Keratinocyte (primary cell): ENCODE data around the gene TEX28. TPM values are rescaled to one million over a fixed set of nuclear protein-coding genes. Genes with fewer than 3 reads are reported as not detected.

ENCODE experiments used
- DNase-seq: peaks from one replicate; pipeline ENCODE4 v3.0.0-alpha.2; 2011; ENCODE audit warnings: low read depth, missing footprints, low spot score
- FAIRE-seq: peaks from 2 replicates; lab custom pipeline; 2011; peaks lifted over from hg19 to GRCh38; lab: Jason Lieb, UNC
- H2AFZ ChIP-seq: 2 replicates; pipeline ENCODE4 v1.6.0; 2012; ENCODE audit warnings: low read length, control low read depth, inconsistent platforms; ENCODE audit not compliant: control insufficient read depth
- H3K27ac ChIP-seq: 2 replicates; pipeline ENCODE4 v1.5.1; 2011; ENCODE audit warnings: low read length; ENCODE audit not compliant: control insufficient read depth, insufficient read depth
- H3K27me3 ChIP-seq: 3 replicates; pipeline ENCODE4 v1.6.0; 2011; ENCODE audit warnings: low read length; ENCODE audit not compliant: control insufficient read depth, insufficient read depth; ENCODE audit errors: extremely low read depth
- H3K36me3 ChIP-seq, 2 experiments: 2 replicates in 1 of 2; 3 replicates in 1 of 2; pipeline ENCODE4 v1.5.1; 2011; ENCODE audit warnings: low read length in 2 of 2, mild to moderate bottlenecking in 1 of 2; ENCODE audit not compliant: control insufficient read depth in 2 of 2, insufficient read depth in 2 of 2; ENCODE audit errors: extremely low read depth in 1 of 2
- H3K4me1 ChIP-seq: 3 replicates; pipeline ENCODE4 v1.5.1; 2011; ENCODE audit warnings: low read length; ENCODE audit not compliant: control insufficient read depth, insufficient read depth; ENCODE audit errors: extremely low read depth
- H3K4me2 ChIP-seq: 3 replicates; pipeline ENCODE4 v1.6.0; 2011; ENCODE audit warnings: low read depth, low read length; ENCODE audit not compliant: control insufficient read depth, insufficient read depth; ENCODE audit errors: extremely low read depth
- H3K4me3 ChIP-seq, 3 experiments: fragments of 200-600 bp in 1 of 3; sonication (generic) in 1 of 3; 2 replicates in 2 of 3; 3 replicates in 1 of 3; pipeline ENCODE4 v1.5.1; 2011 to 2016; ENCODE audit warnings: low read length in 3 of 3, mild to moderate bottlenecking in 3 of 3, control low read depth in 2 of 3, inconsistent platforms in 1 of 3, low read depth in 1 of 3, mixed read lengths in 1 of 3, mixed run types in 1 of 3, moderate library complexity in 1 of 3; ENCODE audit not compliant: control insufficient read depth in 2 of 3, insufficient read depth in 2 of 3; ENCODE audit errors: extremely low read depth in 1 of 3
- H3K79me2 ChIP-seq: 2 replicates; pipeline ENCODE4 v1.6.0; 2012; ENCODE audit warnings: low read length; ENCODE audit not compliant: control insufficient read depth, insufficient read depth
- H3K9ac ChIP-seq: 3 replicates; pipeline ENCODE4 v1.6.0; 2011; ENCODE audit warnings: low read length; ENCODE audit not compliant: control insufficient read depth, insufficient read depth; ENCODE audit errors: extremely low read depth
- H3K9me1 ChIP-seq: 3 replicates; pipeline ENCODE4 v1.6.0; 2011; ENCODE audit warnings: low read length; ENCODE audit not compliant: control insufficient read depth, insufficient read depth; ENCODE audit errors: extremely low read depth
- H3K9me3 ChIP-seq: 2 replicates; pipeline ENCODE4 v1.5.1; 2012; ENCODE audit warnings: low read depth, low read length; ENCODE audit not compliant: control insufficient read depth
- H4K20me1 ChIP-seq: 3 replicates; pipeline ENCODE4 v1.6.0; 2011; ENCODE audit warnings: low read length; ENCODE audit not compliant: control insufficient read depth, insufficient read depth; ENCODE audit errors: extremely low read depth
- EZH2 ChIP-seq: IDR thresholded peaks from one replicate; pipeline ENCODE4 v1.6.1; 2012; ENCODE audit warnings: inconsistent platforms, mild to moderate bottlenecking, low read length, moderate library complexity
- dilution Hi-C: fragments of 300-500 bp; cut with MboI; formaldehyde crosslinking; loops from one replicate; pipeline ENCODE4 v1.7.0; 2020; ENCODE audit warnings: low sequenced_read_pairs; ENCODE audit not compliant: extremely low pct_ligation_motif_present
- polyA plus RNA-seq, 5 experiments: library from polyadenylated mRNA; depleted of rRNA in 3 of 5; stranded (reverse) in 3 of 5; stranded (forward) in 1 of 5; unstranded in 1 of 5; fragments of >200 nt; gene quantifications; 1 replicate in 1 of 5; 2 replicates in 3 of 5; 3 replicates in 1 of 5; pipeline versions ENCODE4 v1.2.1 to v1.2.3, GENCODE V29; 2011 to 2012; ENCODE audit warnings: missing spikeins in 2 of 5, low read depth in 1 of 5, low replicate concordance in 1 of 5
- TF ChIP-seq, protein P1 (sequence below), 3 experiments: IDR thresholded peaks in 1 of 3; conservative IDR thresholded peaks in 1 of 3; optimal IDR thresholded peaks in 1 of 3; 2 replicates in 2 of 3; 3 replicates in 1 of 3; pipeline versions ENCODE3 to v1.5.1; 2011; ENCODE audit warnings: low read length in 3 of 3, mild to moderate bottlenecking in 3 of 3, moderate library complexity in 2 of 3, control low read depth in 1 of 3, inconsistent platforms in 1 of 3; ENCODE audit not compliant: insufficient read depth in 2 of 3; ENCODE audit errors: extremely low read depth in 1 of 3

TEX28 gene
- polyA plus RNA-seq, 1 donor (not counting 4 experiments of a cell fraction or from before 2014, with no cell fraction given): not detected

DNA sequence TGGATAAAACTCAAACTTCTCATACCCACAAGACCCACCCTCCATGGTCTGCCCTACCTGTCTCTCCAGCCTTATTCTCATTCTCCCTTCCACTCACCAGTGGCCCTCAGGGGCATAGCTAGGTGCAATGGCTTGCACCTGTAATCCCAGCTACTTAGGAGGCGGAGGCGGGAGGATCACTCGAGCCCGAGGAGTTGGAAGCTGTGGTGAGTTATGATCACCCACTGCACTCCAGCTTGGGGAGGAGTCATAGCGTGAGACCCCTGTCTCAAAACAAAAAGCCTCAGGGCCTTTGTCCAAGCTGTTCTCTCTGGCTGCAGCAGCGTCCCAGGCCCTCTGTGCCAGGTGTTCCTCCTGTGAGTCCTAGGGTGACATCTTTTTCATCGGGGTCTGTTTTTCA, 17.2 kb upstream of the TEX28 start:
- Histone ChIP-seq H3K4me3 (no peak overlapping the region), H3K9ac (no peak overlapping the region), H3K27me3 (no peaks in the 10 kb centered on the region), H3K4me1 (no peaks in the 10 kb centered on the region), H3K27ac (no peak overlapping the region), H3K4me2 (no peak overlapping the region), H3K79me2 (no peaks in the 10 kb centered on the region), H3K36me3 (no peaks in the 10 kb centered on the region), H3K9me3 (peaks cover 1% of the 10 kb centered on the region), H2AFZ (no peak overlapping the region), H4K20me1 (no peaks in the 10 kb centered on the region), H3K9me1 (no peaks in the 10 kb centered on the region)
- TF ChIP-seq EZH2: no peak
- TF ChIP-seq, protein P1, sequence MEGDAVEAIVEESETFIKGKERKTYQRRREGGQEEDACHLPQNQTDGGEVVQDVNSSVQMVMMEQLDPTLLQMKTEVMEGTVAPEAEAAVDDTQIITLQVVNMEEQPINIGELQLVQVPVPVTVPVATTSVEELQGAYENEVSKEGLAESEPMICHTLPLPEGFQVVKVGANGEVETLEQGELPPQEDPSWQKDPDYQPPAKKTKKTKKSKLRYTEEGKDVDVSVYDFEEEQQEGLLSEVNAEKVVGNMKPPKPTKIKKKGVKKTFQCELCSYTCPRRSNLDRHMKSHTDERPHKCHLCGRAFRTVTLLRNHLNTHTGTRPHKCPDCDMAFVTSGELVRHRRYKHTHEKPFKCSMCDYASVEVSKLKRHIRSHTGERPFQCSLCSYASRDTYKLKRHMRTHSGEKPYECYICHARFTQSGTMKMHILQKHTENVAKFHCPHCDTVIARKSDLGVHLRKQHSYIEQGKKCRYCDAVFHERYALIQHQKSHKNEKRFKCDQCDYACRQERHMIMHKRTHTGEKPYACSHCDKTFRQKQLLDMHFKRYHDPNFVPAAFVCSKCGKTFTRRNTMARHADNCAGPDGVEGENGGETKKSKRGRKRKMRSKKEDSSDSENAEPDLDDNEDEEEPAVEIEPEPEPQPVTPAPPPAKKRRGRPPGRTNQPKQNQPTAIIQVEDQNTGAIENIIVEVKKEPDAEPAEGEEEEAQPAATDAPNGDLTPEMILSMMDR (optimal IDR thresholded peaks at IDR 0.05 in 1 of 3, IDR thresholded peaks at IDR 0.05 in 1 of 3, conservative IDR thresholded peaks at IDR 0.05 in 1 of 3; ENCODE audit: extremely low read depth in 1 of 3, insufficient read depth in 2 of 3, low read length in 3 of 3): no peak
- FAIRE-seq (no peak), DNase-seq (no peak)
- dilution Hi-C loops: no loop called here

GRCh38 chrX:154310616-154311536, 16.0 kb upstream of the TEX28 start:
- H3K9me3 ChIP-seq: peaks cover 1% of the 10 kb centered on the region
- TF ChIP-seq, protein P1 (optimal IDR thresholded peaks at IDR 0.05 in 1 of 3, IDR thresholded peaks at IDR 0.05 in 1 of 3, conservative IDR thresholded peaks at IDR 0.05 in 1 of 3; ENCODE audit: extremely low read depth in 1 of 3, insufficient read depth in 2 of 3, low read length in 3 of 3): no peak
- no peak for TF ChIP-seq EZH2
- no peak overlapping the region for H3K9ac ChIP-seq
- no peak overlapping the region for H3K4me2 ChIP-seq
- no peaks in the 10 kb centered on the region for H3K9me1 ChIP-seq
- H3K79me2 ChIP-seq: no peaks in the 10 kb centered on the region
- no peak overlapping the region for H2AFZ ChIP-seq
- H3K36me3 ChIP-seq: no peaks in the 10 kb centered on the region
- no peak for FAIRE-seq
- no peak overlapping the region for H3K27ac ChIP-seq
- H3K4me3 ChIP-seq: no peak overlapping the region
- DNase-seq: no peak
- no peaks in the 10 kb centered on the region for H3K4me1 ChIP-seq
- H4K20me1 ChIP-seq: no peaks in the 10 kb centered on the region
- dilution Hi-C loops: no loop called here
- no peaks in the 10 kb centered on the region for H3K27me3 ChIP-seq
